ENCODE results near the gene MDK.

DNA sequence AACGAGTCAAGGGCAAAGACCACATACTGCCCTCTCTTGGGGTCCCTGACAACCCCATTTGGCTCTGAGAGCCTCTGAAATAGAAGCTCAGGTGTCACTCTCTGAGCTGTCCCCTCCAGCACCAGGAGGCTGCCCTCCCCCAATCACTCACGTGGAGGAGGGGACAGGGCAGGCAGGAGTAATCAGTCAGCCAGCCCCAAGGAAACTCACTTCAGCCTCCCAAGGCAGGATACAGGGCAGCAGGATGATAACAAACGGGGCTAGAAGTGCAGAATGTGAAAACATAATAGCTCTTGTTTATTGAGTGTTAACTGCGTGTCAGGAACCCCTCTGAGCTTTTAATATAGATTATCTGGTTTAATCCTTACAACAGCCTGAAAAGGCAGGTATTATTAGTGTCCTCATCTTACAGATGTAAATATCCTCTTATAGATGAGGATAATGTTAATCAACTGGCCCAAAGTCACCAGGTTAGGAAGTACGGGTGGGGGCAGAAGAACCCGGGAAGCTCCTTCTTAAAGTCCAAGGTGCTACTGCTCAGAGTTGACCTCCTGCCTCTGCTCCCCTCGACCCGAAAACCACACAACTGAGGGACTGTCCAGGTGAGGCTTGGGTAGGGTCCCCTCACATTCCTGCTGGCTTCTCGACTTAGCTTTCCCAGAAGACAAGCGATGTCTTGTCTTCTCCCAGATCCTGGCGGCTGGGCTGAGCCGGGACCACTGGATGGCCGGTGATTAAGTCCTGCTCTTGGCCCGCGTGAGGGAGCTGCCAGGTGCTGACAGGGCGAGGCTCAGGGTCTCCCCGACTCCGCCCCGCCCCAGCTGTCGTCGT, 7.4 kb downstream of the MDK start:
- TF ChIP-seq, protein P1, sequence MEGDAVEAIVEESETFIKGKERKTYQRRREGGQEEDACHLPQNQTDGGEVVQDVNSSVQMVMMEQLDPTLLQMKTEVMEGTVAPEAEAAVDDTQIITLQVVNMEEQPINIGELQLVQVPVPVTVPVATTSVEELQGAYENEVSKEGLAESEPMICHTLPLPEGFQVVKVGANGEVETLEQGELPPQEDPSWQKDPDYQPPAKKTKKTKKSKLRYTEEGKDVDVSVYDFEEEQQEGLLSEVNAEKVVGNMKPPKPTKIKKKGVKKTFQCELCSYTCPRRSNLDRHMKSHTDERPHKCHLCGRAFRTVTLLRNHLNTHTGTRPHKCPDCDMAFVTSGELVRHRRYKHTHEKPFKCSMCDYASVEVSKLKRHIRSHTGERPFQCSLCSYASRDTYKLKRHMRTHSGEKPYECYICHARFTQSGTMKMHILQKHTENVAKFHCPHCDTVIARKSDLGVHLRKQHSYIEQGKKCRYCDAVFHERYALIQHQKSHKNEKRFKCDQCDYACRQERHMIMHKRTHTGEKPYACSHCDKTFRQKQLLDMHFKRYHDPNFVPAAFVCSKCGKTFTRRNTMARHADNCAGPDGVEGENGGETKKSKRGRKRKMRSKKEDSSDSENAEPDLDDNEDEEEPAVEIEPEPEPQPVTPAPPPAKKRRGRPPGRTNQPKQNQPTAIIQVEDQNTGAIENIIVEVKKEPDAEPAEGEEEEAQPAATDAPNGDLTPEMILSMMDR (conservative IDR thresholded peaks at IDR 0.05 in 1 of 2, IDR thresholded peaks at IDR 0.05 in 1 of 2; ENCODE audit: extremely low read depth in 1 of 2, insufficient read depth in 1 of 2, low read depth in 1 of 2, low read length in 2 of 2) = no peak
- TF ChIP-seq EZH2 (IDR thresholded peaks at IDR 0.05; ENCODE audit: borderline replicate concordance, low read length) = peak; percentile 79

All from mammary epithelial cell (primary cell).